HG02884 (cell line): ENCODE results near the gene ZFYVE9.
"Not testable (repeated sequence)": the region's sequence is repeated elsewhere in the genome, so short reads cannot be mapped to it uniquely, and the experiment has no call there.

ENCODE experiments used
- ATAC-seq: cut with Tn5 transposase; IDR thresholded peaks from one replicate; pipeline ENCODE4 v1.9.1; 2021; ENCODE audit warnings: mild to moderate bottlenecking, moderate library complexity; ENCODE audit not compliant: unreplicated experiment

The ZFYVE9 gene, protein sequence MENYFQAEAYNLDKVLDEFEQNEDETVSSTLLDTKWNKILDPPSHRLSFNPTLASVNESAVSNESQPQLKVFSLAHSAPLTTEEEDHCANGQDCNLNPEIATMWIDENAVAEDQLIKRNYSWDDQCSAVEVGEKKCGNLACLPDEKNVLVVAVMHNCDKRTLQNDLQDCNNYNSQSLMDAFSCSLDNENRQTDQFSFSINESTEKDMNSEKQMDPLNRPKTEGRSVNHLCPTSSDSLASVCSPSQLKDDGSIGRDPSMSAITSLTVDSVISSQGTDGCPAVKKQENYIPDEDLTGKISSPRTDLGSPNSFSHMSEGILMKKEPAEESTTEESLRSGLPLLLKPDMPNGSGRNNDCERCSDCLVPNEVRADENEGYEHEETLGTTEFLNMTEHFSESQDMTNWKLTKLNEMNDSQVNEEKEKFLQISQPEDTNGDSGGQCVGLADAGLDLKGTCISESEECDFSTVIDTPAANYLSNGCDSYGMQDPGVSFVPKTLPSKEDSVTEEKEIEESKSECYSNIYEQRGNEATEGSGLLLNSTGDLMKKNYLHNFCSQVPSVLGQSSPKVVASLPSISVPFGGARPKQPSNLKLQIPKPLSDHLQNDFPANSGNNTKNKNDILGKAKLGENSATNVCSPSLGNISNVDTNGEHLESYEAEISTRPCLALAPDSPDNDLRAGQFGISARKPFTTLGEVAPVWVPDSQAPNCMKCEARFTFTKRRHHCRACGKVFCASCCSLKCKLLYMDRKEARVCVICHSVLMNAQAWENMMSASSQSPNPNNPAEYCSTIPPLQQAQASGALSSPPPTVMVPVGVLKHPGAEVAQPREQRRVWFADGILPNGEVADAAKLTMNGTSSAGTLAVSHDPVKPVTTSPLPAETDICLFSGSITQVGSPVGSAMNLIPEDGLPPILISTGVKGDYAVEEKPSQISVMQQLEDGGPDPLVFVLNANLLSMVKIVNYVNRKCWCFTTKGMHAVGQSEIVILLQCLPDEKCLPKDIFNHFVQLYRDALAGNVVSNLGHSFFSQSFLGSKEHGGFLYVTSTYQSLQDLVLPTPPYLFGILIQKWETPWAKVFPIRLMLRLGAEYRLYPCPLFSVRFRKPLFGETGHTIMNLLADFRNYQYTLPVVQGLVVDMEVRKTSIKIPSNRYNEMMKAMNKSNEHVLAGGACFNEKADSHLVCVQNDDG (N-terminal part only)

DNA sequence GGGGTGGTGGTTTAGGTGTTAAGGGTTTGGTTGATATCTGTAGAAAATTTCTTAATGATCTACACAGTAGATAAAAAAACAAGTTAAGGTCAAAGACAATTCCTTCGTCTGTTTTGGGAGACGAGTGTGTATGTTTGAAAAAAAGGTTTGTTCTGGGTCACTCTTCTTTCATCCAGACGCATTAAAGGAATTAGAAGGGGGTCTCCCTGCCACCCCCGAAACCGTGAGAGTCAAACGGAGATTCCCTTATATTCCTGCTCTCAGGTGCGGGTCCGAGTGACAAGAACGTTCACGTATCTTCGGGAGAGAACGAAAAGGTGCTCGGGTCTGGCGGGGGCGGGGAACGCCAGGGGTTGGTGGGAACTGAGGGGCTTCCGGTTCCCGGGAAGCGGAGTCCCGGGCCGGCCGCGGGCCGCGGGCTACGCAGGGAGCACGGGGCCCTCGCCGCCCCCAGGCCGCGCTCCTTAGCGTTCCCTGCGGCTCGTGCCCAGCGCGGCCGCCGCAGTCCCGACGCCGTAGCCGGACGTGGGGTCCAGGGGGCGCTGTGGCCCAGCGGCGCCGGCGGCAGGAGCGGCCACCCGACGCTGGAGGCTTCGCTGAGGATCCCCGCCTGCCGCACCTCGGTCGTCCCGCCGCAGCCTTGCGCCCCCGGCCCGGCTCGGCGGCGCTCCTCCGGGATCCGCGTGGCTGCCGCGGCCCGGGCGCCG is at the start of gene ZFYVE9:
TSS of gene ZFYVE9 (plus strand) at position 577 of the 707 bp plus-strand sequence. CDS start 91,118 bp downstream, outside the sequence.
- peak; percentile 62 for ATAC-seq

GRCh38 chr1:52094300-52094699 is 47.6 kb upstream of the ZFYVE9 start:
- not testable (repeated sequence) for ATAC-seq

- no peak for ATAC-seq
Observed at GRCh38 chr1:52096216-52096615, 45.7 kb upstream of the ZFYVE9 start.

DNA sequence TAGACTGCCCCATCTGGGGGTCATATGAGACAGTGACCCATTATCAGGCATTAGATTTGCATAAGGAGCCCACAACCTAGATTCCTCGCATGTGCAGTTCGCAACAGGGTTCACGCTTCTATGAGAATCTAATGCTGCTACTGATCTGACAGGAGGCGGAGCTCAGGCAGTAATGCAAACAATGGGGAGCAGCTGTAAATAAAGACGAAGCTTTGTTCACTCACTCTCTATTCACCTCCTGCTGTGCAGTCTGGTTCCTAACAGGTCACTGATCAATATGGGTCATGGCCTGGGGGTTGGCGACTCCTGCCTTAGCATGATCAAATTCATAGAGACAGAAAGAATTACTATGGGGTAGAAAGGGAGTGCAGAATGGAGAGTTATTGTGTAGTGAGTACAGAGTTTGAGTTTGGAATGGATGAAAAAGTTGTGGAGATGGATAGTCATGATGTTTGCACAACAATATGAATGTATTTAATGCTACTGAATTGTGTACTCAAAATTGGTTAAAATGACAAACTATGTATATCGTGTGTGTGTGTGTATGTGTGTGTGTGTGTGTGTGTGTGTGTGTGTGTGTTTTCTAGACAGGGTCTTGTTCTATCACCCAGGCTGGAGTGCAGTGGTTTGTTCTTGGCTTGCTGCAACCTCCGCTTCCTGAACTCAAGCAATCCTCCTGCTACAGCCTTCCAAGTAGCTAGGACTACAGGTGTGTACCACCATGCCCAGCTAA is 43.6 kb upstream of the ZFYVE9 start:
- no peak for ATAC-seq

- no peak for ATAC-seq
Observed at GRCh38 chr1:52102336-52103013, 39.4 kb upstream of the ZFYVE9 start.

- ATAC-seq, result no peak
Observed at GRCh38 chr1:52111492-52111891, 30.4 kb upstream of the ZFYVE9 start.

GRCh38 chr1:52112489-52112888 is 29.4 kb upstream of the ZFYVE9 start:
- no peak for ATAC-seq

- ATAC-seq, result no peak
Observed at GRCh38 chr1:52119301-52120079, 22.4 kb upstream of the ZFYVE9 start.

DNA sequence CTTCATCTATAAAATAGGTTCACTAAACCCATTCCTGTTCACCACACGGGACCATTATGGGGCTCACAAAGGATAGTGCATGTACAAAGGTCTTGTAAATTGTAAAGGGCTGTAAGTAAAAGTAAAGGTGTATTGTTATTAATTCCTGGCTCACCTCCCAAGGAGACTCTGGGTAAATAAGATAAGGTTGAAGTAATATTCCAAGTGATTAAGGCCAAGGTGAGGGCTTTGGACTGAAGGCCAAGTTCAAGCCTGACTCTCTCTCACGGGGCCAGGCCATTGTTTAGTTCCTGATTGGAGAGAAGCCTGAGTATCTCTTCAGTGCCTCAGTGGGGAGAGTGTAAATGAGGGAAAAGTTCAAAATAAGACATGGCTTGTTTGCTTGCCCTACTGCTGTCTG is 19.5 kb upstream of the ZFYVE9 start:
- no peak for ATAC-seq

GRCh38 chr1:52123622-52124021 is 18.3 kb upstream of the ZFYVE9 start:
- ATAC-seq, result no peak

GRCh38 chr1:52125736-52126359 is 16.0 kb upstream of the ZFYVE9 start:
- ATAC-seq, result no peak

GRCh38 chr1:52127181-52128180 is 14.4 kb upstream of the ZFYVE9 start:
- no peak for ATAC-seq

DNA sequence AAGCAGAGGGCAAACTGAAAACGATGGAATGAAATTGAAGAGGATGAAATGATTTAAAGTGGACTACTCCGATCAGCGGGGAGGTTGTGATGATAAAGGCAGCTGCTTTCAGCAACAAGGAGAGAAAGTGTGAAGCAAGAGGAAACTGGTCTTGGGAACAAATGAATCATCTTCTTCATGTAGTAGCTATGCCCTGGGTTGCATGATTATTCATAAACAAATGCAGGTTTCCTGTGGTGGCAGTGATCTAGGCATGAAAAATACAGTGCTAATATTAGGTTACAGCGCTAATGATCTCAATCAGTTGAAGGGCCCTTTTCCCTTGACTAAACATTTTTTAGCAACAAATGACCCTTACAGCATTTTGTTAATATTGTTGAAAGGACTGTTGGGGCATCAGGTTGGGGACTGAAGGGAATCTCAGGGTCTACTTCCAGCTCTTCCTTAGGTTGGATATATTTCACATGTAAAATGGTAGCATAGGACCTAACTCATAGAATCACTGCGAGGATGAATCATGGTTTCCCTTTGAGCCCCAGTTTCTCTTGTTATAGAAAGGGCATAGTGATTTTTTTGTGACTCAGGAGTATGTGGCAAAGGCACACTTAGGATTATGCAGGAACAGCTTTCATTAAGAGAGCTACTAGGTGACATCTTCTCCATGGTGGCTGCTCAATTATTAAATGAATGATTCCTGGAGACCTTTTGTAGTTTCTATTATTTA is 1.9 kb upstream of the ZFYVE9 start:
- peak; percentile 47 for ATAC-seq

- no peak for ATAC-seq
Observed at GRCh38 chr1:52140633-52141512, 1.0 kb upstream of the ZFYVE9 start.
